Activated T-cell treated with anti-CD3 and anti-CD28 coated beads, Interleukin-2, amount 50 U/mL, for 4 hours (primary cell): Measurements from ENCODE around the gene BAHCC1. TPM values are rescaled to one million over a fixed set of nuclear protein-coding genes. Genes with fewer than 3 reads are reported as not detected.
"Not testable (repeated sequence)": the region's sequence is repeated elsewhere in the genome, so short reads cannot be mapped to it uniquely, and the experiment has no call there.

Source experiments
- ATAC-seq, 2 donors: fragments of 200-7000 bp; cut with Tn5 transposase; one replicate each; pipeline ENCODE4 v1.10.0; 2021
- DNase-seq: peaks from one replicate; pipeline ENCODE4 v3.0.0-alpha.2; 2020
- H3K27me3 Mint-ChIP-seq: one replicate; pipeline ENCODE4 v1.8.0; 2021; ENCODE audit warnings: low read depth, mixed read lengths
- H3K36me3 Mint-ChIP-seq: one replicate; pipeline ENCODE4 v1.8.0; 2022; ENCODE audit warnings: mixed read lengths; ENCODE audit not compliant: insufficient read depth
- H3K4me1 Mint-ChIP-seq: one replicate; pipeline ENCODE4 v1.8.0; 2021; ENCODE audit warnings: low read depth, mixed read lengths
- H3K4me3 Mint-ChIP-seq: one replicate; pipeline ENCODE4 v1.8.0; 2021; ENCODE audit warnings: mild to moderate bottlenecking, moderate library complexity, mixed read lengths
- H3K9me3 Mint-ChIP-seq: one replicate; pipeline ENCODE4 v1.8.0; 2021; ENCODE audit warnings: mixed read lengths
- total RNA-seq, 3 donors: library from RNA; stranded (reverse); gene quantifications; one replicate each; pipeline ENCODE4 v1.2.1, GENCODE V29; 2021

Gene BAHCC1
- total RNA-seq, 3 donors from 2014 or later, result 0.08 to 0.19 (median 0.08) TPM

DNA sequence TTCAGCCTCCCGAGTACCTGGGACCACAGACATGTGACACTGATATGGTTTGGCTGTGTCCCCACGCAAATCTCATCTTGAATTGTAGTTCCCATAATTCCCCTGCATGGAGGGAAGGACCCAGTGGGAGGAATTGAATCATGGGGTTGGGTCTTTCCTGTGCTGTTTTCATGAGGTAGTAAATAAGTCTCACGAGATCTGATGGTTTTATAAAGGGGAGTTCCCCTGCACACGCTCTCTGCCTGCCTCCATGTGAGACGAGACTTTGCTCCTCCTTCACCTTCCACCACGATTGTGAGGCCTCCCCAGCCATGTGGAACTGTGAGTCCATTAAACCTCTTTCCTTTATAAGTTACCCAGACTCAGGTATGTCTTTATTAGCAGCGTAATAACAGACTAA lies 33.3 kb upstream of the BAHCC1 start:
- H3K27me3 Mint-ChIP-seq, result peaks cover 58% of the 10 kb centered on the region
- H3K4me1 Mint-ChIP-seq, result peaks cover 16% of the 10 kb centered on the region
- H3K9me3 Mint-ChIP-seq, H3K4me3 Mint-ChIP-seq, H3K36me3 Mint-ChIP-seq, DNase-seq, ATAC-seq: not testable (repeated sequence)

DNA sequence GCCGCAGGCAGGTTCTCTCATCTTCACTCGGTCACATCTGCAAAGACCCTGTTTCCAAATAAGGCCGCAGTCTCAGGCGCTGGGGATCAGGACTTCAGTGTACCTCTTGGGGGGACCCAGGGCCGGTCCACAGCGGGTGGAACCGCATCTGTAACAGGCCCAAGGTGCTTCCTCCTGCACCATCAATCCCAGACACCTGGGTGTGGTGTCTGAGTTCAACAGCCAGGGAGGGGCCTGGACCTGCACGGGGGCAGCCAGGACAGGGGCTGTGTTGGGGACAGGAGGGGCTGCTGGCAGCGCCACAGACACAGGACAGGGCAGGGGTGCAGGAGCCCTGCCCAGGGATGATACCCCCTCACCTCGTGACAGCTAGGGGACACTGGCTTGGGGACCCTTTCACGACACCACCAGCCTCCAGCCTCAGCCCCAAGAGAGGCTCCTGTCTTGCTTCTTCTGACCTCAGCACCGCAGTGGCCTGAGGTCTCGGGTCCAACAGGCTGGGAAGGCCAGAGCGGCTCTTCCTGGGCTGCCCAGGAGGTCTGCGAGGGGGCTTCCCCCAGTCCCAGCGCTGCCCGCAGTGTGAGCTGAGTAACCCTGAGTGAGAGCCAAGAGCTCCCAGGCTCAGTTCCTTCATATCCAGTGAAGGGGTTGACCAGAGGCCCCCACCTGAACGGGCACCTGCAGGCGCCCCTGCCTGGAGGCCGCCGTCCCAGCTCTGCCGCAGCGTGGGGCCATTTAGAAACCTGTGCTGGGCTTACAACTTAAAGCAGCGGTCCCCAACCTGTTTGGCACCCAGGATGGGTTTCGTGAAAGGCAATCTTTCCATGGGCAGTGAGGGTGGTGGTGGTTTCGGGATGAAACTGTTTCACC lies 30.7 kb upstream of the BAHCC1 start:
- no peaks in the 10 kb centered on the region for H3K9me3 Mint-ChIP-seq
- peaks cover 16% of the 10 kb centered on the region for H3K4me1 Mint-ChIP-seq
- no peak overlapping the region for H3K4me3 Mint-ChIP-seq
- DNase-seq, result no peak
- ATAC-seq, result no peak
- H3K36me3 Mint-ChIP-seq, result no peaks in the 10 kb centered on the region
- H3K27me3 Mint-ChIP-seq, result peaks cover 53% of the 10 kb centered on the region

DNA sequence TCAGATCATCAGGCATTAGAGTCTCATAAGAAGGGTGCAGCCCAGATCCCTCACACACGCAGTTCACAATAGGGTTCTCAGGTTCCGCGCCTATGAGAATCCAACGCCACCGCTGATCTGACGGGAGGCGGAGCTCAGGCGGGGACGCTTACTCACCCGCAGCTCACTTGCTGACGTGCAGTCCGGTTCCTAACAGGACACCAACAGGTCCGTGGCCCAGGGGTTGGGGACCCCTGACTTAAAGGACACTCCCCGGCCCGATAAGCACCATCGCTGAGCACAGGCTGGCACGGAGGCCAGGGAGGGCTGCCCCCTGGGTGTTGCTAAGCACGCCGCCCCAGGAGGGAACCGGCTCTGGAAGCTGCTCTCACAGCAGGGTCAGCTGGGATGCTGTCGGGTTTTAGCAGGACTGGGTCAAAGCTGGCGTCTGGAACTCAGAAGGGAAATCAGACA lies 30.1 kb upstream of the BAHCC1 start:
- peak overlapping the region; percentile 40 for H3K4me3 Mint-ChIP-seq
- peaks cover 53% of the 10 kb centered on the region for H3K27me3 Mint-ChIP-seq
- H3K9me3 Mint-ChIP-seq, result no peaks in the 10 kb centered on the region
- H3K36me3 Mint-ChIP-seq, result no peaks in the 10 kb centered on the region
- H3K4me1 Mint-ChIP-seq, result peaks cover 16% of the 10 kb centered on the region
- no peak for DNase-seq
- peak; percentile 71 to 73 for ATAC-seq

DNA sequence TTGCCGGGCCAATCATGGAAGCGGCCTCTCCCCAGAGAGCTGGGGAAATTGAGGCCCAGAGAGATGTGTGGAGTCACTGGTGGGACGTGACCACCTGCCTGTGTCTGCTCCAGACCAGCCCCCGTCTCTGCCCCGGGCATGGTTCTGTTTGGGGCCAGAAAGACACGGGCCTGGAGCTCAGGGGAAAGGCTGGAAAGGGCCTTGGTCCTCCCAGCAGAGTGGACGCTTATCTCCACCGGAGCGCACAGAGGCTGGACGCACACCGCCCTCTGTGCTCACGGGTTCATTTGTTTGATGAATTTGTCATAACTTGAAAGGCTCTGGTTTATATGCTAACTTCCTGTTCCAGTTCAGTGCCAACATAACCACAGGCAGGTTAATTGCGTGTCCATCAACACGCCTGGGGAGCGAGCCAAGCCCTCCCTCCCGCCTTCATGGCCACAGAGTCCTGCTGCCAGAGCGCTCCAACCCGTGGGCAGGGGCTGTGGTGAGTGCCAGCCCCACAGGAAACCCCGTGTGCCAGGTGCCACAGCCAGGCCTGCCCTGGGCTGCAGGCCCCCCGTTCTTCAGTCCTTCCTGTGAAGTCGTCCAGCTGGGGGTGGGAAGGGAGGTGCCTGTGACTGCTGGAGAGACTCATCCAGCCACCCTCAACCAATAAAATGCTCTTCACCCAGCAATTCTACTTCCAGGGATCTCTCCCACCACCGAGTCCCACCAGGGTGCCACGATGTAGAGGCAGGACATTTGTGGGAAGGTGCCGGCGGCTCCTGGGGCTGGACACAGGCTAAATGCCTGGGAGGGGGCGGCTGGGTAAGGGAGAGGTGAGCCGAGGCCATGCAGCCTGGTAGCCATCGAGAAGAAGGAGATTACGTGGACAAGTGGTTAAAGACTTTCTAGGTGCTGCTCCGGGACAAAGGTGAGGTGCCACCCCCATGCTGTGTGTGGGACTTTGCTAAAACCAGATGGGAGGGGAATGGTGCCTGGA lies 29.4 kb upstream of the BAHCC1 start:
- peaks cover 49% of the 10 kb centered on the region for H3K27me3 Mint-ChIP-seq
- H3K9me3 Mint-ChIP-seq, result no peaks in the 10 kb centered on the region
- peak; percentile 56 to 70 for ATAC-seq
- peaks cover 16% of the 10 kb centered on the region for H3K4me1 Mint-ChIP-seq
- DNase-seq, result no peak
- peak overlapping the region; percentile 40 for H3K4me3 Mint-ChIP-seq
- H3K36me3 Mint-ChIP-seq, result no peaks in the 10 kb centered on the region

DNA sequence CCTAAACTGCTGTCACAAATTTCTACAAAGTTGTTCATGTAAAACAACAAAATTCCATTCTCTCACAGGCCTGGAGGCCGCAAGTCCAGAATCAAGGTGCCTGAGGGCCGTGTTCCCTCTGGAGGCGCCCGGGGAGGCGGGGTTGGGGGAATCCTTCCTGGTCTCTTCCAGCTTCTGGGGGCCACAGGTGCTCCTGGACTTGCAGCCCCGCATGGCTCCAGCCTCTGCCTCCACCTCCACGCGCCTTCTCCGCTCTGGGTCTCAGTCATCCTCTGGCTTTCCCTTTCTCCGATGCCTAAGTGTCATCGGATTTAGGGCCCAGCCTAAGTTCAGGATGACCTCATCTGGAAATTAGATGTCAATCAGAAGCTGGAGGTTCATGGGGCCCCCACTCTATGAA lies 28.6 kb upstream of the BAHCC1 start:
- no peak overlapping the region for H3K4me3 Mint-ChIP-seq
- no peaks in the 10 kb centered on the region for H3K9me3 Mint-ChIP-seq
- no peaks in the 10 kb centered on the region for H3K36me3 Mint-ChIP-seq
- H3K4me1 Mint-ChIP-seq, result peaks cover 16% of the 10 kb centered on the region
- DNase-seq (no peak), ATAC-seq (no peak)
- peaks cover 47% of the 10 kb centered on the region for H3K27me3 Mint-ChIP-seq

GRCh38 chr17:81367171-81367570 lies 28.1 kb upstream of the BAHCC1 start:
- DNase-seq, result no peak
- Mint-ChIP-seq H3K4me1 (peaks cover 16% of the 10 kb centered on the region), H3K9me3 (no peaks in the 10 kb centered on the region), H3K27me3 (peaks cover 42% of the 10 kb centered on the region), H3K36me3 (no peaks in the 10 kb centered on the region), H3K4me3 (no peak overlapping the region)
- ATAC-seq, result no peak

DNA sequence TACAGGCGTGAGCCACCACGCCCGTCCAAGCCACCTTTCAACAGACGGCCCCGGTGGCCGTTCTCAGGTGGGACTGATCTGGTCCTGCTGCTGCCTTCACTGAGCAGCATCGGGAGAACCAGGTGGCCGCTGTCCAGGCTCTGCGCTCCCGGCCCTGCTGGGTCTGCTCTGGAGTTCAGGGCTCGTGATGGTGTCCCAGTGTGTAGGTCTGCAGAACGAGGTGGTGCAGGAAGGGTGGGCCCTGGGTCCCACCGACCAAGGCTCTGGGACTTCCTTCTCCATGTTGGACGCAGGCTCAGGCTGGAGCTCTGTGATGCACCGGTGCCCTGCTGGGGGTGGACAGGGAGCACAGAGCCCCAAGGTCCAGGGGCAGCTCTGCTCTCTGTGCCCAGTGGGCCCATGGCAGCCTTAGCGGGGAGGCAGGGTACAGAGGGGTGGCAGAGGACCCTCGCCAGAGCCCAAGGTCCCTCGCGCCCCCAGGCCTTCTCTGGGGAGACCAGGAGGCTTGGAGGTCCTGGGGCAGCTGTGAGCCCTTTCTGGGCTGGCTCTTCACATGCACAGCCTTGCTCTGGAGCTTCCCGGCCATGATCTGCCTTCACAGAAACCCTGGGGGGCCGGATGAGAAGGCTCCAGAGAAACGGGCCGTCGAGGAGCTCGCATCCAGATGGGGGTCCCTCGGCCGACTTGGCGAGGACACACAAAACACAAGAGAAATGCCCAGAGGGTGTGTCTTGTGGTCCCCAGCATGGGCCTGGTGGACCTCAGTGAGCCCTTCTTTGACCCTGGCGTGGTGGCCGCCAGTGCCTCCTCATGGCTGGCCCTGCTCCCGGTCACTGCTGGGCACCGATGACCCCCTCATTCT lies 26.9 kb upstream of the BAHCC1 start:
- ATAC-seq (no peak), DNase-seq (no peak)
- no peak overlapping the region for H3K4me3 Mint-ChIP-seq
- peaks cover 16% of the 10 kb centered on the region for H3K4me1 Mint-ChIP-seq
- H3K36me3 Mint-ChIP-seq, result no peaks in the 10 kb centered on the region
- no peaks in the 10 kb centered on the region for H3K9me3 Mint-ChIP-seq
- H3K27me3 Mint-ChIP-seq, result peaks cover 32% of the 10 kb centered on the region

- H3K4me3 Mint-ChIP-seq, result no peak overlapping the region
- H3K27me3 Mint-ChIP-seq, result peaks cover 17% of the 10 kb centered on the region
- DNase-seq (no peak), ATAC-seq (no peak)
- H3K9me3 Mint-ChIP-seq, result no peaks in the 10 kb centered on the region
- H3K36me3 Mint-ChIP-seq, result no peaks in the 10 kb centered on the region
- peaks cover 12% of the 10 kb centered on the region for H3K4me1 Mint-ChIP-seq
These were observed 25.0 kb upstream of the BAHCC1 start for GRCh38 chr17:81370294-81370693.

GRCh38 chr17:81371910-81372760 lies 23.1 kb upstream of the BAHCC1 start:
- DNase-seq, result no peak
- Mint-ChIP-seq H3K4me1 (no peaks in the 10 kb centered on the region), H3K9me3 (no peaks in the 10 kb centered on the region), H3K36me3 (no peaks in the 10 kb centered on the region), H3K27me3 (peaks cover 5% of the 10 kb centered on the region), H3K4me3 (no peak overlapping the region)
- no peak for ATAC-seq

DNA sequence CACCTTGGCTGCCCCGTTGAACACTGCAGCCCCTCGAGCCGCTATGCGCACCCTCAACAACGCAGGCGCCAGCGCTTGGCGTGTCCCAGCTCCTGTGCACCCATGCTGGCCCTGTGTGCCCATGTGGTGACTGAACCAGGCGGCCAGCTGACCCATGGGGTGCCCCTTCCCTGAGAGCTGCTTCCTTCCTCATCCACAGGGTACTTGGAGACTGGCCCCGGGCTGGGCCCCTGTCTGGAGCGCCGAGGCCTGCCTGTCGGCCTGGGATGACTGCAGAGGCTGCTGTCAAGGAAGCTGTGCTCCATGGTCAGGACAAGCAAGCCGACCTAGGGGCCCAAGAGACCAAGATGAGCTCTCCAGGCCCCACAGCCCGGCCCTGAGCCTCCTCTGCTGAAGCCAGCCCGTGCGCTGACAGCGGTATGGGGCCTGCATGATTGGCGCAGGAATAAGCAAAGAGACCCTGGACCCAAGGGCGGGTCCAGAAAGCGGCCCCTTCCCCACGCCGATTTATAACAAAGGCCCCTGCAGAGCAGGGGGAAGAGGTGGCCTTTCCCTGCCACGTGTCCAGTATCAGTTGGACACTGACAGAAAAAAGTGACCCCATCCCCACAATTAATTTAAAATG lies 21.6 kb upstream of the BAHCC1 start:
- Mint-ChIP-seq H3K36me3 (no peaks in the 10 kb centered on the region), H3K9me3 (no peaks in the 10 kb centered on the region), H3K4me3 (no peak overlapping the region), H3K4me1 (no peaks in the 10 kb centered on the region), H3K27me3 (no peaks in the 10 kb centered on the region)
- ATAC-seq (no peak), DNase-seq (no peak)

DNA sequence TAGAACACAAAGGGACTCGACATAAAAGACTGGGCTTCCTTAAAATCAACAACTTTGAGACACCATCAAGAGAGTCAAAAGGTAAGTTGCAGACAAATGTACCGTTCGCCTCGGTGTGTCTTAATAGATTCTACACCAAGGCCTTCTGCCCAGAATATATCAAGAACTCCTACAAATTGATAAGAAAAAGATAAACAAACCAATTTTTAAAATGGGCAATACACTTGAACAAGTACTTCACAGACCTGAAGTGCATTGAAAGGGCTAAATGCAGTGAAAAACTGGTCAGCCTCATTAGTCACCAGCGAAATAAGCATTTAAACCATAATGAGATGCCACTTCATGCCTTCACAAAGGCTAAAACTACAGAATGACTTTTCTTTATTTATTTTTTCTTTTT lies 20.4 kb upstream of the BAHCC1 start:
- Mint-ChIP-seq H3K4me3 (no peak overlapping the region), H3K9me3 (no peaks in the 10 kb centered on the region), H3K36me3 (no peaks in the 10 kb centered on the region), H3K4me1 (no peaks in the 10 kb centered on the region), H3K27me3 (no peaks in the 10 kb centered on the region)
- DNase-seq (no peak), ATAC-seq (no peak)

DNA sequence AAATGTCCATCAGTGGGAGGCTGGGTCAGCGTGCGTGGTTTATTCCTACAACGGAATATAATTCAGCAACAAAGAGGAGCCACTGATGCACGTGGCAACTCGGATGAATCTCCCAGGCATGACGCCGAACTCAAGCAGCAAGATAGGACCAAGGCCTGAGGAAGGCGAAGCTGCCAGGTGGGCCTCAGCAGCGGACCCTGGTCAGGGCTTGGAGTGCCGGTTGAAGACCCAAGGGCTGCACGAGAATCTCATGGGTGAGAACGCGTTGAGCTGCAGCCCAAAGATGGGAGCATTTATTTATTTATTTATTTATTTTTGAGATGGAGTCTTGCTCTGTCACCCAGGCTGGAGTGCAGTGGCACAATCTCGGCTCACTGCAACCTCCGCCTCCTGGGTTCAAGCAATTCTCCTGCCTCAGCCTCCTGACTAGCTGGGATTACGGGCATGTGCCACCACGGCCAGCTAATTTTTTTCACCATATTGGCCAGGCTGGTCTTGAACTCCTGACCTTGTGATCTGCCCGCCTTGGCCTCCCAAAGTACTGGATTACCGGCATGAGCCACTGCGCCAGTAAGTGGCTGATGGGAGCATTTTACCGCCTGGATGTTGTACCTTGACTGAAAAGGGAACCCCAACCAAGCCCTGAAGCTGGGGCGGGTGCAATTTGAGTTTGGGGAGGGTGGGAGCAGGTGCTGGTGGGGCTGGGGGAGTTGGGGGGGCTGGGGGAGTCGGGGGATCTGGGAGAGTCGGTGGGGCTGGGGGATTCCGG lies 18.1 kb upstream of the BAHCC1 start:
- Mint-ChIP-seq H3K27me3 (peaks cover 3% of the 10 kb centered on the region), H3K9me3 (no peaks in the 10 kb centered on the region), H3K4me3 (no peak overlapping the region), H3K4me1 (no peaks in the 10 kb centered on the region), H3K36me3 (no peaks in the 10 kb centered on the region)
- ATAC-seq (no peak), DNase-seq (no peak)
